K562 (cell line): ENCODE measurements around the gene BEST1. TPM values are rescaled to one million over a fixed set of nuclear protein-coding genes. Genes with fewer than 3 reads are reported as not detected.

Experiments used
- ATAC-seq: fragments of 200-7000 bp; cut with Tn5 transposase; 3 replicates; pipeline ENCODE4 v1.9.1; 2020; ENCODE audit warnings: moderate library complexity
- BruUV-seq: library from RNA; stranded (reverse); fragments of 400-500 nt; replicated peaks from 2 replicates; lab custom pipeline; 2021; lab: Mats Ljungman, UMichigan
- CTCF ChIA-PET: fragments of 300-600 bp; formaldehyde crosslinking; extraction: SDS; loops from one replicate; lab custom pipeline; 2021; ENCODE audit warnings: low intra/inter-chr PET ratio; lab: Yijun Ruan, JAX
- POLR2A ChIA-PET: fragments of 300-600, 350-650 bp; sonication (Branson Sonifier 250); formaldehyde crosslinking; extraction: SDS; loops from one replicate; lab custom pipeline; 2021; ENCODE audit warnings: antibody characterized with exemption, inconsistent platforms; lab: Yijun Ruan, JAX
- DNase-seq, 4 experiments: peaks; one replicate each; pipeline versions ENCODE4 v3.0.0 to v3.0.0-alpha.2; 2011 to 2018; ENCODE audit warnings: low spot score in 3 of 4, mixed read lengths in 3 of 4; ENCODE audit errors: extremely low read depth in 1 of 4
- FAIRE-seq: peaks from 2 replicates; lab custom pipeline; 2011; peaks lifted over from hg19 to GRCh38; lab: Jason Lieb, UNC
- H2AFZ ChIP-seq: 2 replicates; pipeline ENCODE4 v1.6.0; 2011; ENCODE audit warnings: low read depth, low read length, control low read depth, inconsistent platforms
- H3K27ac ChIP-seq: fragments of 200-600 bp; 3 replicates; pipeline ENCODE4 v1.8.0; 2011; ENCODE audit warnings: low read depth, mild to moderate bottlenecking, control low read depth, inconsistent platforms, low read length, moderate library complexity, mixed read lengths; ENCODE audit errors: extremely low read depth
- H3K27me3 ChIP-seq, 2 experiments: fragments of 300-600 bp in 1 of 2; 2 replicates in 1 of 2; 3 replicates in 1 of 2; pipeline versions ENCODE4 v1.6.0 to v1.8.0; 2011; ENCODE audit warnings: inconsistent platforms in 2 of 2, low read length in 2 of 2, mild to moderate bottlenecking in 1 of 2, mixed read lengths in 1 of 2, moderate library complexity in 1 of 2; ENCODE audit not compliant: control insufficient read depth in 2 of 2, insufficient read depth in 2 of 2
- H3K36me3 ChIP-seq: fragments of 300-600 bp; 3 replicates; pipeline ENCODE4 v1.8.0; 2011; ENCODE audit warnings: mild to moderate bottlenecking, low read length, inconsistent platforms; ENCODE audit not compliant: control insufficient read depth, insufficient read depth
- H3K4me1 ChIP-seq, 2 experiments: fragments of 200-600 bp in 1 of 2; replicated peaks in 1 of 2; 2 replicates in 1 of 2; 3 replicates in 1 of 2; pipeline versions ENCODE4 v1.5.1 to v1.8.0; 2011; ENCODE audit warnings: inconsistent platforms in 2 of 2, low read length in 2 of 2, mild to moderate bottlenecking in 1 of 2, mixed read lengths in 1 of 2, moderate library complexity in 1 of 2; ENCODE audit not compliant: control insufficient read depth in 2 of 2, insufficient read depth in 2 of 2
- H3K4me2 ChIP-seq: 2 replicates; pipeline ENCODE4 v1.6.1; 2011; ENCODE audit warnings: low read length, control low read depth, inconsistent platforms, mixed read lengths; ENCODE audit not compliant: insufficient read depth
- H3K4me3 ChIP-seq: fragments of 200-600 bp; sonication (generic), shearing (Covaris generic); 2 replicates; pipeline ENCODE4 v1.5.1; 2016; ENCODE audit warnings: control low read depth, inconsistent platforms
- H3K79me2 ChIP-seq: fragments of 200-600 bp; 3 replicates; pipeline ENCODE4 v1.8.0; 2011; ENCODE audit warnings: low read length, inconsistent platforms; ENCODE audit not compliant: control insufficient read depth, insufficient read depth
- H3K9ac ChIP-seq, 2 experiments: 2 replicates each; pipeline versions ENCODE4 v1.6.0 to v1.6.1; 2011; ENCODE audit warnings: low read depth in 2 of 2, low read length in 2 of 2, control low read depth in 1 of 2, inconsistent platforms in 1 of 2, mild to moderate bottlenecking in 1 of 2, mixed read lengths in 1 of 2; ENCODE audit not compliant: insufficient read depth in 1 of 2
- H3K9me1 ChIP-seq: one replicate; pipeline ENCODE4 v1.6.0; 2011; ENCODE audit warnings: inconsistent platforms, mild to moderate bottlenecking, low read length, moderate library complexity; ENCODE audit not compliant: control insufficient read depth, insufficient read depth
- H3K9me3 ChIP-seq: replicated peaks from 2 replicates; pipeline ENCODE4 v1.5.1; 2011; ENCODE audit warnings: low read depth, low read length, inconsistent platforms; ENCODE audit not compliant: control insufficient read depth, insufficient read depth
- H4K20me1 ChIP-seq: replicated peaks from 2 replicates; pipeline ENCODE4 v1.6.1; 2011; ENCODE audit warnings: low read length, inconsistent platforms, mixed read lengths; ENCODE audit not compliant: control insufficient read depth, insufficient read depth
- ZNF197 ChIP-seq: fragments of 200-800 bp; sonication (Bioruptor generic); IDR thresholded peaks from 2 replicates; pipeline ENCODE4 v1.6.1; 2016; ENCODE audit warnings: low read depth, missing genetic modification characterization, missing compliant biosample characterization
- WGBS: fragments of 100-300 bp; shearing (Covaris generic); methylation state at CpG from one replicate; pipeline ENCODE4 v1.1.6; 2016; ENCODE audit warnings: low coverage, mixed read lengths; ENCODE audit not compliant: insufficient coverage; ENCODE audit errors: missing lambda C conversion rate; 5-methylcytosine and 5-hydroxymethylcytosine counted together
- in situ Hi-C: fragments of 300-500 bp; cut with MboI; formaldehyde crosslinking; loops from 4 replicates; pipeline ENCODE4 v1.15.0; 2018; ENCODE audit warnings: inconsistent platforms, mixed read lengths
- intact Hi-C: fragments of 100-400 bp; cut with micrococcal nuclease; formaldehyde crosslinking; loops from 2 replicates; pipeline ENCODE4 v1.14.2; 2022
- polyA plus RNA-seq, 8 experiments: library from polyadenylated mRNA; depleted of rRNA in 4 of 8; stranded (reverse) in 5 of 8; unstranded in 3 of 8; fragments of >200 nt; fragmentation: Nextera tagmentation in 2 of 8; fragmentation: Illumina TruSeq in 1 of 8; extraction: Ambion mirVana in 2 of 8; extraction: Trizol in 1 of 8; gene quantifications; 2 replicates each; pipeline versions ENCODE4 v1.2.1 to v1.2.3, GENCODE V29; 2011 to 2014; ENCODE audit warnings: inconsistent platforms in 1 of 8, missing spikeins in 1 of 8
- total RNA-seq, 7 experiments: library from RNA; depleted of rRNA in 6 of 7; stranded (reverse); fragments of >200 nt in 6 of 7; fragmentation: Illumina TruSeq in 2 of 7; extraction: Trizol in 2 of 7; gene quantifications; 2 replicates each; pipeline versions ENCODE4 v1.2.1 to v1.2.3, GENCODE V29; 2011 to 2021; ENCODE audit warnings: low replicate concordance in 1 of 7
- TF ChIP-seq, protein P1 (sequence below): fragments of 450-650 bp; IDR thresholded peaks from 2 replicates; pipeline ENCODE4 v1.6.1; 2016; ENCODE audit warnings: mild to moderate bottlenecking, moderate library complexity
- TF ChIP-seq, protein P2 (sequence below): fragments of 450-650 bp; IDR thresholded peaks from 2 replicates; pipeline ENCODE4 v1.6.1; 2016
- TF ChIP-seq, protein P3 (sequence below), 3 experiments: IDR thresholded peaks in 2 of 3; conservative IDR thresholded peaks in 1 of 3; 2 replicates each; pipeline ENCODE4 v1.5.1; 2011 to 2012; ENCODE audit warnings: low read length in 3 of 3, mild to moderate bottlenecking in 3 of 3, control low read depth in 2 of 3, improper control_type of control experiment in 1 of 3, inconsistent platforms in 1 of 3, low read depth in 1 of 3, mixed read lengths in 1 of 3, moderate library complexity in 1 of 3; ENCODE audit not compliant: insufficient read depth in 2 of 3

The BEST1 gene
- total and polyA plus RNA-seq, 9 of the 15 experiments (the other 6 are each of a cell fraction or from before 2014, with no cell fraction given), result 0.07 to 1.3 (median 0.40) TPM

DNA sequence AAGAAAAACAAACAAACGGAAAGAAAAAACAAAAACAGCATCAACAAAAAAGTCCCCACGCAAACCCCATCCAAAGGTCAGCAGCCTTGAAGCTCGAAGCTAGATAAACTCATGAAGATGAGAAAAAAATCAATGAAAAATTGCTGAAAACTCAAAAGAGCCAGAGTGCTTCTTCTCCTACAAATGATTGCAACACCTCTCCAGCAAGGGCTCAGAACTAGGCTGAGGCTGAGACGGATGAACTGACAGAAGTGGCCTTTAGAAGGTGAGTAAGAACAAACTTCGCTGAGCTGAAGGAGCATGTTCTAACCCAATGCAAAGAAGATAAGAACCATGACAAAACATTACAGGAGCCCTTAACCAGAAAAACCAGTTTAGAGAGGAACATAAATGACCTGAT, 35.7 kb downstream of the BEST1 start:
- H3K4me1 ChIP-seq, result peaks cover 0 to 2% of the 10 kb centered on the region in 2 experiments; a peak in 2 of 5 replicates
- H3K4me3 ChIP-seq, result no peak overlapping the region
- ATAC-seq (no peak), DNase-seq (no peak), FAIRE-seq (no peak)
- in situ Hi-C loops (no loop called here), intact Hi-C loops (no loop called here)
- no peak overlapping the region for H3K4me2 ChIP-seq
- 47% methylated on average over 5 of the region's 5 CpGs for WGBS
- ChIA-PET POLR2A (interaction anchor here (0.6 to 3.4 kb wide), 6 partner anchors 9 to 55 kb away, joined by 3 to 20 read pairs (median 4); partner anchors contain the start of gene FTH1), CTCF (no interaction called here)
- no peaks in the 10 kb centered on the region for H4K20me1 ChIP-seq
- no peak overlapping the region for H3K9ac ChIP-seq
- no peaks in the 10 kb centered on the region for H3K79me2 ChIP-seq
- H2AFZ ChIP-seq, result no peak overlapping the region
- H3K36me3 ChIP-seq, result no peaks in the 10 kb centered on the region
- no peaks in the 10 kb centered on the region for H3K27me3 ChIP-seq
- H3K9me1 ChIP-seq, result no peaks in the 10 kb centered on the region
- no peak overlapping the region for H3K27ac ChIP-seq
- BruUV-seq, result no TSS peak
- H3K9me3 ChIP-seq, result 0 out of 2 replicates have a peak, but pooled peaks cover 2% of the 10 kb centered on the region
- TF ChIP-seq, protein P1, sequence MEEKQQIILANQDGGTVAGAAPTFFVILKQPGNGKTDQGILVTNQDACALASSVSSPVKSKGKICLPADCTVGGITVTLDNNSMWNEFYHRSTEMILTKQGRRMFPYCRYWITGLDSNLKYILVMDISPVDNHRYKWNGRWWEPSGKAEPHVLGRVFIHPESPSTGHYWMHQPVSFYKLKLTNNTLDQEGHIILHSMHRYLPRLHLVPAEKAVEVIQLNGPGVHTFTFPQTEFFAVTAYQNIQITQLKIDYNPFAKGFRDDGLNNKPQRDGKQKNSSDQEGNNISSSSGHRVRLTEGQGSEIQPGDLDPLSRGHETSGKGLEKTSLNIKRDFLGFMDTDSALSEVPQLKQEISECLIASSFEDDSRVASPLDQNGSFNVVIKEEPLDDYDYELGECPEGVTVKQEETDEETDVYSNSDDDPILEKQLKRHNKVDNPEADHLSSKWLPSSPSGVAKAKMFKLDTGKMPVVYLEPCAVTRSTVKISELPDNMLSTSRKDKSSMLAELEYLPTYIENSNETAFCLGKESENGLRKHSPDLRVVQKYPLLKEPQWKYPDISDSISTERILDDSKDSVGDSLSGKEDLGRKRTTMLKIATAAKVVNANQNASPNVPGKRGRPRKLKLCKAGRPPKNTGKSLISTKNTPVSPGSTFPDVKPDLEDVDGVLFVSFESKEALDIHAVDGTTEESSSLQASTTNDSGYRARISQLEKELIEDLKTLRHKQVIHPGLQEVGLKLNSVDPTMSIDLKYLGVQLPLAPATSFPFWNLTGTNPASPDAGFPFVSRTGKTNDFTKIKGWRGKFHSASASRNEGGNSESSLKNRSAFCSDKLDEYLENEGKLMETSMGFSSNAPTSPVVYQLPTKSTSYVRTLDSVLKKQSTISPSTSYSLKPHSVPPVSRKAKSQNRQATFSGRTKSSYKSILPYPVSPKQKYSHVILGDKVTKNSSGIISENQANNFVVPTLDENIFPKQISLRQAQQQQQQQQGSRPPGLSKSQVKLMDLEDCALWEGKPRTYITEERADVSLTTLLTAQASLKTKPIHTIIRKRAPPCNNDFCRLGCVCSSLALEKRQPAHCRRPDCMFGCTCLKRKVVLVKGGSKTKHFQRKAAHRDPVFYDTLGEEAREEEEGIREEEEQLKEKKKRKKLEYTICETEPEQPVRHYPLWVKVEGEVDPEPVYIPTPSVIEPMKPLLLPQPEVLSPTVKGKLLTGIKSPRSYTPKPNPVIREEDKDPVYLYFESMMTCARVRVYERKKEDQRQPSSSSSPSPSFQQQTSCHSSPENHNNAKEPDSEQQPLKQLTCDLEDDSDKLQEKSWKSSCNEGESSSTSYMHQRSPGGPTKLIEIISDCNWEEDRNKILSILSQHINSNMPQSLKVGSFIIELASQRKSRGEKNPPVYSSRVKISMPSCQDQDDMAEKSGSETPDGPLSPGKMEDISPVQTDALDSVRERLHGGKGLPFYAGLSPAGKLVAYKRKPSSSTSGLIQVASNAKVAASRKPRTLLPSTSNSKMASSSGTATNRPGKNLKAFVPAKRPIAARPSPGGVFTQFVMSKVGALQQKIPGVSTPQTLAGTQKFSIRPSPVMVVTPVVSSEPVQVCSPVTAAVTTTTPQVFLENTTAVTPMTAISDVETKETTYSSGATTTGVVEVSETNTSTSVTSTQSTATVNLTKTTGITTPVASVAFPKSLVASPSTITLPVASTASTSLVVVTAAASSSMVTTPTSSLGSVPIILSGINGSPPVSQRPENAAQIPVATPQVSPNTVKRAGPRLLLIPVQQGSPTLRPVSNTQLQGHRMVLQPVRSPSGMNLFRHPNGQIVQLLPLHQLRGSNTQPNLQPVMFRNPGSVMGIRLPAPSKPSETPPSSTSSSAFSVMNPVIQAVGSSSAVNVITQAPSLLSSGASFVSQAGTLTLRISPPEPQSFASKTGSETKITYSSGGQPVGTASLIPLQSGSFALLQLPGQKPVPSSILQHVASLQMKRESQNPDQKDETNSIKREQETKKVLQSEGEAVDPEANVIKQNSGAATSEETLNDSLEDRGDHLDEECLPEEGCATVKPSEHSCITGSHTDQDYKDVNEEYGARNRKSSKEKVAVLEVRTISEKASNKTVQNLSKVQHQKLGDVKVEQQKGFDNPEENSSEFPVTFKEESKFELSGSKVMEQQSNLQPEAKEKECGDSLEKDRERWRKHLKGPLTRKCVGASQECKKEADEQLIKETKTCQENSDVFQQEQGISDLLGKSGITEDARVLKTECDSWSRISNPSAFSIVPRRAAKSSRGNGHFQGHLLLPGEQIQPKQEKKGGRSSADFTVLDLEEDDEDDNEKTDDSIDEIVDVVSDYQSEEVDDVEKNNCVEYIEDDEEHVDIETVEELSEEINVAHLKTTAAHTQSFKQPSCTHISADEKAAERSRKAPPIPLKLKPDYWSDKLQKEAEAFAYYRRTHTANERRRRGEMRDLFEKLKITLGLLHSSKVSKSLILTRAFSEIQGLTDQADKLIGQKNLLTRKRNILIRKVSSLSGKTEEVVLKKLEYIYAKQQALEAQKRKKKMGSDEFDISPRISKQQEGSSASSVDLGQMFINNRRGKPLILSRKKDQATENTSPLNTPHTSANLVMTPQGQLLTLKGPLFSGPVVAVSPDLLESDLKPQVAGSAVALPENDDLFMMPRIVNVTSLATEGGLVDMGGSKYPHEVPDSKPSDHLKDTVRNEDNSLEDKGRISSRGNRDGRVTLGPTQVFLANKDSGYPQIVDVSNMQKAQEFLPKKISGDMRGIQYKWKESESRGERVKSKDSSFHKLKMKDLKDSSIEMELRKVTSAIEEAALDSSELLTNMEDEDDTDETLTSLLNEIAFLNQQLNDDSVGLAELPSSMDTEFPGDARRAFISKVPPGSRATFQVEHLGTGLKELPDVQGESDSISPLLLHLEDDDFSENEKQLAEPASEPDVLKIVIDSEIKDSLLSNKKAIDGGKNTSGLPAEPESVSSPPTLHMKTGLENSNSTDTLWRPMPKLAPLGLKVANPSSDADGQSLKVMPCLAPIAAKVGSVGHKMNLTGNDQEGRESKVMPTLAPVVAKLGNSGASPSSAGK, result 0 out of 2 replicates have a peak, but pooled peaks have one; percentile 29
- TF ChIP-seq, protein P2, sequence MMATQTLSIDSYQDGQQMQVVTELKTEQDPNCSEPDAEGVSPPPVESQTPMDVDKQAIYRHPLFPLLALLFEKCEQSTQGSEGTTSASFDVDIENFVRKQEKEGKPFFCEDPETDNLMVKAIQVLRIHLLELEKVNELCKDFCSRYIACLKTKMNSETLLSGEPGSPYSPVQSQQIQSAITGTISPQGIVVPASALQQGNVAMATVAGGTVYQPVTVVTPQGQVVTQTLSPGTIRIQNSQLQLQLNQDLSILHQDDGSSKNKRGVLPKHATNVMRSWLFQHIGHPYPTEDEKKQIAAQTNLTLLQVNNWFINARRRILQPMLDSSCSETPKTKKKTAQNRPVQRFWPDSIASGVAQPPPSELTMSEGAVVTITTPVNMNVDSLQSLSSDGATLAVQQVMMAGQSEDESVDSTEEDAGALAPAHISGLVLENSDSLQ, result 0 out of 2 replicates have a peak, but pooled peaks have one; percentile 10
- TF ChIP-seq, protein P3, sequence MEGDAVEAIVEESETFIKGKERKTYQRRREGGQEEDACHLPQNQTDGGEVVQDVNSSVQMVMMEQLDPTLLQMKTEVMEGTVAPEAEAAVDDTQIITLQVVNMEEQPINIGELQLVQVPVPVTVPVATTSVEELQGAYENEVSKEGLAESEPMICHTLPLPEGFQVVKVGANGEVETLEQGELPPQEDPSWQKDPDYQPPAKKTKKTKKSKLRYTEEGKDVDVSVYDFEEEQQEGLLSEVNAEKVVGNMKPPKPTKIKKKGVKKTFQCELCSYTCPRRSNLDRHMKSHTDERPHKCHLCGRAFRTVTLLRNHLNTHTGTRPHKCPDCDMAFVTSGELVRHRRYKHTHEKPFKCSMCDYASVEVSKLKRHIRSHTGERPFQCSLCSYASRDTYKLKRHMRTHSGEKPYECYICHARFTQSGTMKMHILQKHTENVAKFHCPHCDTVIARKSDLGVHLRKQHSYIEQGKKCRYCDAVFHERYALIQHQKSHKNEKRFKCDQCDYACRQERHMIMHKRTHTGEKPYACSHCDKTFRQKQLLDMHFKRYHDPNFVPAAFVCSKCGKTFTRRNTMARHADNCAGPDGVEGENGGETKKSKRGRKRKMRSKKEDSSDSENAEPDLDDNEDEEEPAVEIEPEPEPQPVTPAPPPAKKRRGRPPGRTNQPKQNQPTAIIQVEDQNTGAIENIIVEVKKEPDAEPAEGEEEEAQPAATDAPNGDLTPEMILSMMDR (IDR thresholded peaks at IDR 0.05 in 2 of 3, conservative IDR thresholded peaks at IDR 0.05 in 1 of 3; ENCODE audit: insufficient read depth in 2 of 3, low read depth in 1 of 3, low read length in 3 of 3), result no peak
- no peak for TF ChIP-seq ZNF197
